ENCODE results near the gene ANKRD13B. TPM values are rescaled to one million over a fixed set of nuclear protein-coding genes. Genes with fewer than 3 reads are reported as not detected.

ANKRD13B gene
- total RNA-seq, 2 donors from 2014 or later = 2.2 to 2.6 TPM

GRCh38 chr17:29615492-29616299 is 22.8 kb downstream of the ANKRD13B start:
- no peaks in the 10 kb centered on the region for H3K36me3 ChIP-seq (ENCODE audit: control insufficient read depth, insufficient read depth, low read length)
- H3K4me3 ChIP-seq (ENCODE audit: low read length) = peak overlapping the region; percentile 65
- no peak overlapping the region for H3K9ac ChIP-seq (ENCODE audit: extremely low read depth, low read length, poor library complexity, severe bottlenecking)
- Mint-ChIP-seq H3K27ac (no peak overlapping the region), H3K36me3 (ENCODE audit: low read depth) (no peaks in the 10 kb centered on the region), H3K27me3 (ENCODE audit: insufficient read depth) (peaks cover 98% of the 10 kb centered on the region), H3K4me1 (peaks cover 2% of the 10 kb centered on the region), H3K4me3 (peak overlapping the region; percentile 52), H3K9me3 (peaks cover 1% of the 10 kb centered on the region)
- 5 to 6% methylated on average over 31 to 74 of the region's 74 CpGs for WGBS, 2 experiments (ENCODE audit: insufficient coverage in 1 of 2, insufficient read length in 1 of 2)
- no peaks in the 10 kb centered on the region for H3K4me1 ChIP-seq (ENCODE audit: control insufficient read depth, insufficient read depth, low read length)
- TF ChIP-seq CTCF (conservative IDR thresholded peaks at IDR 0.05) = no peak
- H3K27me3 ChIP-seq (ENCODE audit: control insufficient read depth, insufficient read depth, low read length, poor library complexity, severe bottlenecking) = peaks cover 77% of the 10 kb centered on the region
- DNase-seq = peak; percentile 96
- no peaks in the 10 kb centered on the region for H3K9me3 ChIP-seq (ENCODE audit: control insufficient read depth, low read length)
- no peak overlapping the region for H3K27ac ChIP-seq (ENCODE audit: low read depth, low read length)

GRCh38 chr17:29616300-29617048 is 23.5 kb downstream of the ANKRD13B start:
- no peak overlapping the region for H3K9ac ChIP-seq (ENCODE audit: extremely low read depth, low read length, poor library complexity, severe bottlenecking)
- H3K36me3 Mint-ChIP-seq (ENCODE audit: low read depth) = no peaks in the 10 kb centered on the region
- no peak for DNase-seq
- no peaks in the 10 kb centered on the region for H3K36me3 ChIP-seq (ENCODE audit: control insufficient read depth, insufficient read depth, low read length)
- TF ChIP-seq CTCF (conservative IDR thresholded peaks at IDR 0.05) = no peak
- H3K4me1 Mint-ChIP-seq = peaks cover 2% of the 10 kb centered on the region
- H3K4me3 Mint-ChIP-seq = peak overlapping the region; percentile 52
- H3K27me3 Mint-ChIP-seq (ENCODE audit: insufficient read depth) = peaks cover 98% of the 10 kb centered on the region
- H3K9me3 ChIP-seq (ENCODE audit: control insufficient read depth, low read length) = no peaks in the 10 kb centered on the region
- no peaks in the 10 kb centered on the region for H3K4me1 ChIP-seq (ENCODE audit: control insufficient read depth, insufficient read depth, low read length)
- no peak overlapping the region for H3K27ac ChIP-seq (ENCODE audit: low read depth, low read length)
- no peak overlapping the region for H3K27ac Mint-ChIP-seq
- H3K27me3 ChIP-seq (ENCODE audit: control insufficient read depth, insufficient read depth, low read length, poor library complexity, severe bottlenecking) = peaks cover 85% of the 10 kb centered on the region
- H3K9me3 Mint-ChIP-seq = peaks cover 1% of the 10 kb centered on the region
- peak overlapping the region; percentile 65 for H3K4me3 ChIP-seq (ENCODE audit: low read length)
- WGBS, 2 experiments (ENCODE audit: insufficient coverage in 1 of 2, insufficient read length in 1 of 2) = 29 to 52% methylated on average over 20 to 32 of the region's 32 CpGs

DNA sequence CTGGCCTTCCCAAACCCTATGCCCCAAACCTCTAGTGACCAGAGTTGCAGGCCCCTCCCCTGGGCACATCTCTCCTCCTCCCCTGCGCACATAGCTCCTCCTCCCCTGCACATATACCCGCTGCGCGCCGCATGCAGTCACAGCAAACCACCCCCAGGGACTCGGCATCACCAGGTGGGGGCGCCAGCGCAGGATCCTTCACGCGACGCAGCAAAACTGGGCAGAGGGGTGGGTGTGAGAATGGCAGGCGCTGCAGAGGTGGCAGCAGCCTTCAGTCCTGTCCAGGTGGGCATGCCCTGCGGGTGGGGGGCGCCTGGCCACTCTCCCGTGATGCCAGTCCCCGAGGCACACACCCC is 24.2 kb downstream of the ANKRD13B start:
- H3K9ac ChIP-seq (ENCODE audit: extremely low read depth, low read length, poor library complexity, severe bottlenecking) = no peak overlapping the region
- TF ChIP-seq CTCF (conservative IDR thresholded peaks at IDR 0.05) = peak; percentile 76
- no peak overlapping the region for H3K27ac ChIP-seq (ENCODE audit: low read depth, low read length)
- no peak overlapping the region for H3K4me3 ChIP-seq (ENCODE audit: low read length)
- H3K4me3 Mint-ChIP-seq = no peak overlapping the region
- H3K9me3 ChIP-seq (ENCODE audit: control insufficient read depth, low read length) = no peaks in the 10 kb centered on the region
- no peaks in the 10 kb centered on the region for H3K4me1 ChIP-seq (ENCODE audit: control insufficient read depth, insufficient read depth, low read length)
- peaks cover 1% of the 10 kb centered on the region for H3K9me3 Mint-ChIP-seq
- no peaks in the 10 kb centered on the region for H3K36me3 Mint-ChIP-seq (ENCODE audit: low read depth)
- no peaks in the 10 kb centered on the region for H3K36me3 ChIP-seq (ENCODE audit: control insufficient read depth, insufficient read depth, low read length)
- H3K27ac Mint-ChIP-seq = no peak overlapping the region
- H3K4me1 Mint-ChIP-seq = peaks cover 2% of the 10 kb centered on the region
- peaks cover 91% of the 10 kb centered on the region for H3K27me3 ChIP-seq (ENCODE audit: control insufficient read depth, insufficient read depth, low read length, poor library complexity, severe bottlenecking)
- 11 to 17% methylated on average over 3 to 16 of the region's 16 CpGs for WGBS, 2 experiments (ENCODE audit: insufficient coverage in 1 of 2, insufficient read length in 1 of 2)
- H3K27me3 Mint-ChIP-seq (ENCODE audit: insufficient read depth) = peaks cover 98% of the 10 kb centered on the region
- DNase-seq = peak; percentile 96

All from endodermal cell (in vitro differentiated cells).